ENCODE results near the gene DMPK.
"Not testable (repeated sequence)": the region's sequence is repeated elsewhere in the genome, so short reads cannot be mapped to it uniquely, and the experiment has no call there.

Gene DMPK

DNA sequence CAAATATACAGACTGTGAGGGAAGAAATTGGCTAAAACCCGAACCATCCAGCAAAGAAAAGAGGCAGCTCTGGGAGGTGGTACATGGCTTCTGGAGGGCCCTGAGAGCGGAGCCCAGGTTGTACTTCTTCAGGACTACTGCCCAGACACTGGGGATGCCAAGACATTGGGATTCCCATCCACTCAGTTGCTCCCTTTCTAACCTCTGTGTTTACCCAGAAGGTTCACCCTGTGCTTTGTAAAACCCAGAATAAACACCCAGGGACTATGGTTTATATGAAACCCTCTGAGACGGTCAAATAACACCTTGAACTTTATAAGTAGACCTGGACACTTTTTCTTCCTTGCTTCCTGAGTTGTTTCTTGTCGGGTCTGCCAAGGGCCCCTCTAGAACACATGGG is 39.3 kb downstream of the DMPK start:
- DNase-seq, result no peak
- Mint-ChIP-seq H3K9me3 (no peaks in the 10 kb centered on the region), H3K4me1 (no peaks in the 10 kb centered on the region), H3K27ac (no peak overlapping the region), H3K27me3 (peaks cover 26 to 41% of the 10 kb centered on the region in 2 donors), H3K4me3 (no peak overlapping the region), H3K36me3 (no peaks in the 10 kb centered on the region)
- ATAC-seq (replicated peaks), result no peak

DNA sequence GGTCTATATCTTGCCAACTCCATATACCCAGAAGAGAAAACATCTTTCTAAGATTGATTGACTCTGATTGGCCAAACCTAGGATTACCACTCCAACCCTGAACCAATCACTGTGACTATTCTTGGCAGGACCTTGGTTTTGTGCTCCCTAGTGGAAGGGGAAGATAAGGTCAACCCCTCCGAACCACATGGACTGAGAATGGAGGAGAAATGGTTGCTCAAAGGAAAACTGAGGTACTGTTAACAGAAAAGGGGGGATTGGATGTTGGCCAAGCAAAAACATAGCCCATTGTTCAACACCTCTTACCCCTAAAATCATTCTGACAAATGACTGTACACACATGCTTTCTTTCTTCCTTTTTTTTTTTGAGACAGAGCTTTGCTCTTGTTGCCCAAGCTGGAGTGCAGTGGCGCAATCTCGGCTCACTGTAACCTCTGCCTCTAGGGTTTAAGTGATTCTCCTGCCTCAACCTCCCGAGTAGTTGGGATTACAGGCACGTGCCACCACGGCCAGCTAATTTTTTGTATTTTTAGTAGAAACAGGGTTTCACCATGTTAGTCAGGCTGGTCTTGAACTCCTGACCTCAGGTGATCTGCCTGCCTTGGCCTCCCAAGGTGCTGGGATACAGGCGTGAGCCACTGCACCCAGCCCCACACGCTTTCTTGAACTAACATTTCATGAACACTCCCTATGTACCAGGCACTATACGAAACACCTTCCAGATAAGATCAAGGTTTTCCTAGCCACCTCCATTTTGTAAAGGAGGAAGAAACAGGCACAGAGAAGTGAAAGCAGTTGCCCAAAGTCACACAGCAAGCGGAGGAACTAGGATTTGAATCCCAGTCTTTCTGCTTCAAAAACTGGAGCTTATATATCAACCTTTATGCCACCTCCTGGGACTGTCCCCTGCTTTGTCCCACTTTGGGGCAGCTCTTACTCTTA is 42.5 kb downstream of the DMPK start:
- DNase-seq (no peak), ATAC-seq (replicated peaks) (no peak)
- no peak overlapping the region for H3K27ac Mint-ChIP-seq

DNA sequence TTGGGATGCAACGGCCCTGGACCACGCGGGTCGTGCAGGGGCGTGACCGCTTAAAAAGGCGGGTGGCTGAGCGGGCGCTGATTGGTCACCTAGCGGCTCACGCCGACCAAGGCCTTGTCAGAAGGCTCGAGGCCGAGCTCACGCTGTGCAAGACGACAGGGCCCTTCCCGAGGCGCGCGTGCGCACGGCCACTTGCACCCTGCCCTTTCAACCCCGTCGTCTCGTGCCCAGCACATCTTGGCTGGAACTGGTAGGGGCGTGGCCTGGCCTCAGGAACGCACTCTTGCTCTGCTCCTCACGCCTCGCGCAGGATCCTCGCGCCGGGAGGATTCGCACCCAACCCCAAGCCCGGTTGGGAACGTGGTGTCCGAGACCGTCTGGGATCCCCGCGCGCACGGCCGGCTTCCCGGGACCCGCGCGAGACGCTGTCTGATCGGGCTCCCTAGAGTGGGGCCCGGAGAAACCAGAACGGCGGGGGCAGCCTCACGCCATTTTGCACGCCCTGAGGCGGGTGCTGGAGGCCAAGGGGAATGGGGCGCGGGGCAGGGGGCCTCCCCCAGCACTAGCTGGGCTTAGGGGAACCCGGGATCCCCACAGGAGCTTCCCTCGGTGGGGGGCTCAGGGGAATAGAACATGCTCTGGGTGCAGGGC is 49.0 kb downstream of the DMPK start, which contains the start of gene MEIOSIN:
Gene MEIOSIN (plus strand): TSS at position 280 of the 651 bp plus-strand sequence. CDS start 1,938 bp downstream, outside the sequence.
- Mint-ChIP-seq H3K27me3 (peaks cover 4 to 5% of the 10 kb centered on the region in 2 donors), H3K4me3 (no peak within 1 kb of the TSS), H3K36me3 (peaks cover 2 to 3% of the 10 kb centered on the region in 2 donors), H3K9me3 (no peaks in the 10 kb centered on the region), H3K27ac (no peak within 1 kb of the TSS), H3K4me1 (peaks cover 13 to 25% of the 10 kb centered on the region in 2 donors)
- ATAC-seq (replicated peaks) (no peak), DNase-seq (no peak)

More for the DNA sequence above, 42.5 kb downstream of the DMPK start:
- Mint-ChIP-seq H3K4me1 (no peaks in the 10 kb centered on the region), H3K27me3 (peaks cover 16 to 18% of the 10 kb centered on the region in 2 donors), H3K4me3 (no peak overlapping the region), H3K9me3 (no peaks in the 10 kb centered on the region), H3K36me3 (no peaks in the 10 kb centered on the region)

DNA sequence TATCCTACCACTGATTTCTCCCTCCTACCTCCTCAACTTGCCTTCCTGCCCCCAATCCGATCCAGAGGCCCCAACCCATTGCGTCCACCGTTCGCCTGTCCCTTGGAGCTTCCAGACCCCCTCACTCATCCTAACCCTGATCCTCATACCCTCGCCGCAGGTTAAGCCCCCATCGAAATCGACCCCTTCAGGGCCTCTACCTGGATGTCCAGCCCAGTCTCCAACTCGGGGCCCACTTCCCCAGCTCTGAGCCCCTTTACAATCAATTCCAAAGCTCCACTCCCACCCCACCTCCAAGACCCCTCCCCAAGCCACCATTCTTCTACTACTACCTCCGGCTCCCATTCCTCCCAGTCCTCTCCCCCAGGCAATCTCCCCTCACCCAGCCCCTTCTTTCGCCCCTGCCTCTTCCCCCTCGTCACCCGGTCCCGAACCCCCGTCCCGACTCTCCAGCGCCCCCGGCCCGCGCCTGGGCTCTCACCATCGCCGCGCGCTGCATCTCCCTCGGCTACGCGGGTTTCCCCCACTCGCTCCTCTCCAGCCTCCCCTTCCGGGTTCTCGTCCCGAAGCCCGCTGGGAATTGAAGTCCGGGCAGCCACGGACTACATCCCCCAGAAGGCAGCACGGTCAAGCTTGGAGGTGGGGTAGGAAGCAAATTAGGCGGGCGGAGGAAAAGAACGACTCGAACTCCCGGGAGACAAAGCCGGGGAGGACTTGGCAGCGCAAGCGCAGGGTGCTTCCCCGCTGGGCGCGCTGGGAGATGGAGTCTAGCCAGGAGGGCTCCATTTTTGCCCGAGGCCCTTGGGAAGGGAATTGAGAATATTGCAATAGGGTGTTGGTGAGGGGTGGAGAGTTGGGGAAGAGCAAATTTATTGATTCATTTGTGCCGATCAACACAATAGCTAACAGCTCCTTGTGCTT is 51.7 kb downstream of the DMPK start, which contains the start of gene FBXO46:
Gene FBXO46 (minus strand): TSS at position 529 of the 921 bp plus-strand sequence. CDS start 17,401 bp downstream, outside the sequence.
- Mint-ChIP-seq H3K36me3 (peaks cover 9 to 12% of the 10 kb centered on the region in 2 donors), H3K4me1 (peaks cover 22 to 50% of the 10 kb centered on the region in 2 donors), H3K4me3 (peak within 1 kb of the TSS; percentile 91 to 96), H3K27me3 (no peaks in the 10 kb centered on the region), H3K27ac (peak within 1 kb of the TSS; percentile 94), H3K9me3 (no peaks in the 10 kb centered on the region)
- ATAC-seq (replicated peaks) (peak; percentile 98 to 99), DNase-seq (peak; percentile 97)

DNA sequence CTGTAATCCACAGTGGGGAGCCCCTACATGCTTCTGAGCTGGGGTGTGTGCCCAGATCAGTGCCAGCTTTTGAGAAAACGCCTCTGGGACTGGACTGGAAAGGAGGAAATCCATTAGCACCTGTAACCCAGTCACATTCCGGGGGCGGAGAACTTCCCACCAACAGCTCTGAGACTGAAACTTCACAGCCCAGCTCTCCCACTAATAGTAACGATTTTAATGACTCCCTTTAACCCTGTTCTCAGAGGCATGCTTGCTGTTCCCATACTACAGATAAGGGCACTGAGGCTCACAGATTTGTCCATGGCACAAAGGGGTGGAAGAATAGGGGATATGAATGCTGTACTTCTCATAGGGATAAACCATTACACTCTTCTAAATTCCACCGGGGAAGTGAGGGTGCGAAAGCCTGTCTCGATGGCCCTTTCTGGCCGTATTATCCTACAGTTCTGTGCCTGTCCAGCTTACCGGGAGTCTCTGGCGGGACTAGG is 52.4 kb downstream of the DMPK start:
- Mint-ChIP-seq H3K36me3 (peaks cover 9 to 12% of the 10 kb centered on the region in 2 donors), H3K4me3 (peak overlapping the region; percentile 91 to 96), H3K27ac (peak overlapping the region; percentile 94), H3K9me3 (no peaks in the 10 kb centered on the region), H3K27me3 (no peaks in the 10 kb centered on the region), H3K4me1 (peaks cover 22 to 51% of the 10 kb centered on the region in 2 donors)
- no peak for ATAC-seq (replicated peaks)
- no peak for DNase-seq

DNA sequence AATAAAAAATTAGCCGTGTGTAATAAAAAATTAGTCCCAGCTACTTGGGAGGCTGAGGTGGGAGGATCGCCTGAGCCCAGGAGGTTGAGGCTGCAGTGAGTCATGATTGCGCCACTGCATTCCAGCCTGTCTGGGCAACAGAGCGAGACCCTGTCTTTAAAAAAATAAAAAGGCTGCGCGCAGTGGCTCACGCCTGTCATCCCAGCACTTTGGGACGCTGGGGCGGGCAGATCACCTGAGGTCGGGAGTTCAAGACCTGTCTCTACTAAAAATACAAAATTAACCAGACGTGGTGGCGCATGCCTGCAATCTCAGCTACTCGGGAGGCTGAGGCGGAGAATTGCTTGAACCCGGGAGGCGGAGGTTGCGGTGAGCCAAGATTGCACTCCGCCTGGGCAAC is 53.6 kb downstream of the DMPK start:
- not testable (repeated sequence) for H3K27ac Mint-ChIP-seq; ATAC-seq (replicated peaks); H3K9me3 Mint-ChIP-seq; H3K27me3 Mint-ChIP-seq; DNase-seq
- peaks cover 13 to 14% of the 10 kb centered on the region in 2 donors for H3K36me3 Mint-ChIP-seq
- peak overlapping the region in 1 of 2 donors; percentile 25 for H3K4me3 Mint-ChIP-seq
- H3K4me1 Mint-ChIP-seq, result peaks cover 24 to 51% of the 10 kb centered on the region in 2 donors

DNA sequence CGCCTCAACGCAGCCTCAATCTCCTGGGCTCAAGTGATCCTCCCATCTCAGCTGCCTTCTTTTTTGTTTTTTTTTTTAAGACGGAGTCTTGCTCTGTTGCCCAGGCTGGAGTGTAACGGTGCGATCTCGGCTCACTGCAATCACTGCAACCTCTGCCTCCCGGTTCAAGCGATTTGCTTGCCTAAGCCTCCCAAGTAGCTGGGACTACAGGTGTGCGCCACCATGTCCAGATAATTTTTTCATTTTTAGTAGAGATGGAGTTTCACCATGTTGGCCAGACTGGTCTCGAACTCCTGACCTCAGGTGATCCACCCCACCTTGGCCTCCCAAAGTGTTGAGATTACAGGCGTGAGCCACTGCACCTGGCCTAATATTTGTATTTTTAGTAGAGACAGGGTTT is 62.2 kb downstream of the DMPK start:
- Mint-ChIP-seq H3K4me1 (peaks cover 24 to 32% of the 10 kb centered on the region in 2 donors), H3K36me3 (peaks cover 33 to 35% of the 10 kb centered on the region in 2 donors)
- not testable (repeated sequence) for DNase-seq; H3K9me3 Mint-ChIP-seq; H3K4me3 Mint-ChIP-seq; ATAC-seq (replicated peaks); H3K27ac Mint-ChIP-seq; H3K27me3 Mint-ChIP-seq

Measured in stimulated activated naive B cell treated with anti-CD40 and anti-IgM and Interleukin-4, amounts not matched to agents 10 μg/mL and 1 μg/mL and 100 μg/mL, for 72 hours (primary cell).